Measurements from ENCODE around the gene ZNF502.

ZNF502 gene

DNA sequence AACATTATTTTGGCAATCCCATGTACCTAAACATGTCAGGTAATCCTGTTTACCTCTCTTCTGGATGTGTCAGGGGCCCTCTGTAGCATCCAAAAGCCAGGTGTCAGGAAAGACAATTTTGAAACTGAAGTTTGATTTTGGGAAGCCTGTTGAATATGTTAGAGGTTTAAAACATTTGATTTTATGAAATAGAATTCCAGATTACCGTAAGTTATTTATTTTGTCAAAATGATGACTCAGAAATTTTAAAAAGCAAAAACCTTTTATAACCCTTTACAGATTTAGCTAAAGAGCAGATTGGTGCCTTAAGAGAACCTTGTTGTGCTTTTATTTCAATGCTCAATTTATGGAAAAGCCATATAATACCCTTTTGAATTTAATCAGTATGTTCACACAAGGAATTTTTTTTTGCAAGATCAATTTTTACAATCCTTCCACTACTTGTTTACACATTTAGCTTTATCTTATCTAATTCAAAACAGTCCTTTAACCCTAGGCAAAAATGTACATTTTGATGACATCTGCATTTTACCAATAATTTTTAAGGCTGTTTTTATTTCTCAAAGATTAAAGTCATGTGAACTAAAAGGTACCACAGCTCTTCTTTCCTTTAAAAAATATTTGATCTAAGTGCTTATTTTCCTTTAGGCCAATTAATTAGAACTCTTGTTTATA is 59.1 kb downstream of the ZNF502 start:
- DNase-seq = no peak

DNA sequence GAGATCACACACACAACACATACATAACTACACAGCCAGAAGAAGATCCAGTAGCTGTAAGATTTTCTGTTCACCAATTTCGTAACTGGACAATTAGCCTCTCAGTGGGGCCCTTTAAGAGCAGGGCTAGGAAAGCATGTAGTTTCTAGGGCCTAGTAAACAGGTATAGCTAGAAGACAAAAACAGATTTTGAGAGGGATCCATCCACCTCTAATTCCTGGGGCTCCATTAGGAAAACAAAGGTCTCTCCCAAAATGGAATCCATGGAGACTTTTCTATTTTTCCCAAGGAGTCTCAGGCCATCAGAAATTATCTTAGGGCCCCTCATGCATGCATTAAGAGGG is 59.6 kb downstream of the ZNF502 start:
- DNase-seq = no peak

All from central memory CD4-positive, alpha-beta T cell (primary cell).